HepG2 (cell line): Measurements from ENCODE around the gene GNPAT. TPM values are rescaled to one million over a fixed set of nuclear protein-coding genes. Genes with fewer than 3 reads are reported as not detected.

Experiments
- ATF3 ChIP-seq: sonication (generic); formaldehyde crosslinking; IDR thresholded peaks from 2 replicates; pipeline ENCODE4 v1.4.0; 2020; ENCODE audit warnings: missing genetic modification reagents
- DZIP1 ChIP-seq: sonication (generic); formaldehyde crosslinking; IDR thresholded peaks from 2 replicates; pipeline ENCODE4 v1.5.0; 2020; ENCODE audit warnings: mild to moderate bottlenecking, missing genetic modification reagents
- FOXJ3 ChIP-seq: sonication (generic); formaldehyde crosslinking; IDR thresholded peaks from 2 replicates; pipeline ENCODE4 v1.4.0; 2020; ENCODE audit warnings: missing genetic modification reagents, mild to moderate bottlenecking, borderline replicate concordance
- FOXK1 ChIP-seq: sonication (generic); formaldehyde crosslinking; IDR thresholded peaks from 2 replicates; pipeline ENCODE4 v1.4.0; 2020; ENCODE audit warnings: low read depth, missing genetic modification reagents, borderline replicate concordance
- GATAD2A ChIP-seq: IDR thresholded peaks from 2 replicates; pipeline ENCODE4 v1.6.1; 2016
- GMEB1 ChIP-seq: sonication (generic); formaldehyde crosslinking; IDR thresholded peaks from 2 replicates; pipeline ENCODE4 v1.5.1; 2020; ENCODE audit warnings: missing genetic modification reagents, mild to moderate bottlenecking, borderline replicate concordance
- HOMEZ ChIP-seq: IDR thresholded peaks from 2 replicates; pipeline ENCODE4 v1.6.1; 2016; ENCODE audit warnings: low read depth
- NR2C2 ChIP-seq: sonication (generic); formaldehyde crosslinking; IDR thresholded peaks from 2 replicates; pipeline ENCODE4 v1.4.0; 2020; ENCODE audit warnings: missing genetic modification reagents, mild to moderate bottlenecking, moderate library complexity, borderline replicate concordance
- SALL2 ChIP-seq: sonication (generic); formaldehyde crosslinking; IDR thresholded peaks from 2 replicates; pipeline ENCODE4 v1.8.1; 2023; ENCODE audit warnings: mild to moderate bottlenecking, missing genetic modification reagents, inconsistent platforms
- STAG1 ChIP-seq: sonication (generic); formaldehyde crosslinking; IDR thresholded peaks from 2 replicates; pipeline ENCODE4 v1.4.0; 2020; ENCODE audit warnings: missing genetic modification reagents
- ZNF609 ChIP-seq: sonication (generic); formaldehyde crosslinking; IDR thresholded peaks from 2 replicates; pipeline ENCODE4 v1.4.0; 2020; ENCODE audit warnings: mild to moderate bottlenecking, missing genetic modification reagents, borderline replicate concordance
- ZNF749 ChIP-seq: sonication (generic); formaldehyde crosslinking; IDR thresholded peaks from 2 replicates; pipeline ENCODE4 v1.8.0; 2022; ENCODE audit warnings: mild to moderate bottlenecking, missing genetic modification reagents, moderate library complexity, borderline replicate concordance
- ZNF800 ChIP-seq: sonication (generic); formaldehyde crosslinking; IDR thresholded peaks from 2 replicates; pipeline ENCODE4 v1.4.0; 2020; ENCODE audit warnings: missing genetic modification reagents
- ZSCAN5A ChIP-seq: sonication (generic); formaldehyde crosslinking; IDR thresholded peaks from 2 replicates; pipeline ENCODE4 v1.8.0; 2022; ENCODE audit warnings: mild to moderate bottlenecking, missing genetic modification reagents, borderline replicate concordance
- polyA plus RNA-seq, 8 experiments: library from polyadenylated mRNA; depleted of rRNA in 3 of 8; stranded (reverse) in 7 of 8; unstranded in 1 of 8; fragments of >200 nt; fragmentation: Illumina TruSeq in 4 of 8; extraction: Trizol in 4 of 8; gene quantifications; 2 replicates each; pipeline versions ENCODE4 v1.2.1 to v1.2.3, GENCODE V29; 2011 to 2016; ENCODE audit warnings: low read depth in 4 of 8, missing spikeins in 1 of 8, mixed read lengths in 1 of 8; ENCODE audit not compliant: insufficient read depth in 1 of 8
- total RNA-seq, 5 experiments: library from RNA; depleted of rRNA; stranded (reverse); fragments of >200 nt; fragmentation: Illumina TruSeq; extraction: Trizol; gene quantifications; 2 replicates each; pipeline ENCODE4 v1.2.3, GENCODE V29; 2016; ENCODE audit warnings: low read depth in 1 of 5

The GNPAT gene
- total and polyA plus RNA-seq, 2 of the 13 experiments (the other 11 are each of a cell fraction or from before 2014, with no cell fraction given), result 58.3 to 114 TPM

GRCh38 chr1:231248778-231249177 lies 7.8 kb downstream of the GNPAT start (continued):
- no peak for TF ChIP-seq ZNF800 (CRISPR knock-in tag)
- TF ChIP-seq ZNF749 (CRISPR knock-in tag), result no peak
- no peak for TF ChIP-seq DZIP1
- 0 out of 2 replicates have a peak, but pooled peaks have one; percentile 45 for TF ChIP-seq HOMEZ
- no peak for TF ChIP-seq STAG1 (CRISPR knock-in tag)
- TF ChIP-seq NR2C2 (CRISPR knock-in tag), result no peak
- peak; percentile 54; the same call in 1 of the 2 replicates for TF ChIP-seq ATF3 (CRISPR knock-in tag)
- TF ChIP-seq FOXJ3 (CRISPR knock-in tag), result peak; percentile 18; the same call in 1 of the 2 replicates
- TF ChIP-seq GATAD2A (CRISPR knock-in tag), result peak; percentile 83
- no peak for TF ChIP-seq ZSCAN5A (CRISPR knock-in tag)
- TF ChIP-seq SALL2 (CRISPR knock-in tag), result no peak
- TF ChIP-seq GMEB1, result no peak
- no peak for TF ChIP-seq ZNF609 (CRISPR knock-in tag)
- peak; percentile 57; the same call in 1 of the 2 replicates for TF ChIP-seq FOXK1 (CRISPR knock-in tag)
